ENCODE measurements around the gene HNRNPAB. TPM values are rescaled to one million over a fixed set of nuclear protein-coding genes. Genes with fewer than 3 reads are reported as not detected.

HNRNPAB gene
- total and polyA plus RNA-seq, 9 of the 15 experiments (the other 6 are each of a cell fraction or from before 2014, with no cell fraction given) = 34.6 to 425 (median 236) TPM

- TF ChIP-seq ATF3 (IDR thresholded peaks at IDR 0.05) = no peak
- TF ChIP-seq ATF3 (CRISPR knock-in tag; conservative IDR thresholded peaks at IDR 0.05) = no peak
- no peak for TF ChIP-seq CREBBP (IDR thresholded peaks at IDR 0.05; ENCODE audit: low read depth, low read length)
- no peak for TF ChIP-seq CC2D1A (IDR thresholded peaks at IDR 0.05)
- no peak for TF ChIP-seq SMARCA5 (IDR thresholded peaks at IDR 0.05)
- no peak for TF ChIP-seq SAP30 (IDR thresholded peaks at IDR 0.05; ENCODE audit: borderline replicate concordance, insufficient read depth, low read depth, low read length, poor library complexity, severe bottlenecking)
- TF ChIP-seq HDAC2 (IDR thresholded peaks at IDR 0.05) = no peak
Measured at GRCh38 chr5:178194026-178194425, 10.3 kb upstream of the HNRNPAB start (continued).

GRCh38 chr5:178196281-178196812 is 8.0 kb upstream of the HNRNPAB start:
- Histone ChIP-seq H3K79me2 (ENCODE audit: control insufficient read depth, insufficient read depth, low read length) (no peaks in the 10 kb centered on the region), H2AFZ (ENCODE audit: low read depth, low read length) (0 out of 2 replicates have a peak overlapping the region, but pooled peaks have one; percentile 1), H3K4me2 (ENCODE audit: insufficient read depth, low read length) (no peak overlapping the region), H3K9ac (ENCODE audit: insufficient read depth in 1 of 2, low read depth in 2 of 2, low read length in 2 of 2) (no peak overlapping the region), H3K27me3 (ENCODE audit: control insufficient read depth in 2 of 2, insufficient read depth in 2 of 2, low read length in 2 of 2) (peaks cover 5 to 16% of the 10 kb centered on the region in 2 experiments; a peak in 3 of 5 replicates), H4K20me1 (replicated peaks; ENCODE audit: control insufficient read depth, insufficient read depth, low read length) (no peaks in the 10 kb centered on the region), H3K27ac (ENCODE audit: extremely low read depth, low read depth, low read length) (no peak overlapping the region), H3K36me3 (ENCODE audit: control insufficient read depth, insufficient read depth, low read length) (no peaks in the 10 kb centered on the region), H3K4me3 (no peak overlapping the region), H3K9me1 (ENCODE audit: control insufficient read depth, insufficient read depth, low read length) (no peaks in the 10 kb centered on the region), H3K4me1 (replicated peaks in 1 of 2; ENCODE audit: control insufficient read depth in 2 of 2, insufficient read depth in 2 of 2, low read length in 2 of 2) (peaks cover 0 to 8% of the 10 kb centered on the region in 2 experiments; a peak in 2 of 5 replicates), H3K9me3 (replicated peaks; ENCODE audit: control insufficient read depth, insufficient read depth, low read depth, low read length) (no peaks in the 10 kb centered on the region; the same call in 1 of the 2 replicates)
- no peak for ATAC-seq
- WGBS (ENCODE audit: insufficient coverage, low coverage, missing lambda C conversion rate) = 28% methylated on average over 7 of the region's 7 CpGs
- CTCF ChIA-PET (ENCODE audit: low intra/inter-chr PET ratio) = no interaction called here
- DNase-seq (ENCODE audit: extremely low read depth in 1 of 4, low spot score in 3 of 4) = no peak
- in situ Hi-C loops (cut with MboI) = no loop called here
- BruUV-seq (replicated peaks) = no TSS peak
- no peak for FAIRE-seq
- POLR2A ChIA-PET = interaction anchor here (0.6 to 2.0 kb wide), 5 partner anchors 10 to 1835 kb away, joined by 3 to 11 read pairs (median 5); partner anchors contain the start of gene KIAA1191
- no peak for TF ChIP-seq RAD51 (IDR thresholded peaks at IDR 0.05; ENCODE audit: borderline replicate concordance, low read depth)
- no peak for TF ChIP-seq IFI16 (CRISPR knock-in tag; IDR thresholded peaks at IDR 0.05)
- TF ChIP-seq TBL1XR1 (IDR thresholded peaks at IDR 0.05; ENCODE audit: low read length in 2 of 2) = no peak
- TF ChIP-seq IRF2 (CRISPR knock-in tag; IDR thresholded peaks at IDR 0.05) = no peak
- intact Hi-C loops (cut with micrococcal nuclease) = no loop called here

Measured in K562 (cell line).